ENCODE data around the gene ING2.
"Not testable (repeated sequence)": the region's sequence is repeated elsewhere in the genome, so short reads cannot be mapped to it uniquely, and the experiment has no call there.

ING2 gene

GRCh38 chr4:183552274-183553146 is 47.7 kb downstream of the ING2 start:
- ChIA-PET POLR2A (no interaction called here), CTCF (no interaction called here)
- TF ChIP-seq CTBP1 (IDR thresholded peaks at IDR 0.05; ENCODE audit: borderline replicate concordance) (no peak), FOXK2 (IDR thresholded peaks at IDR 0.05) (no peak), ELF4 (IDR thresholded peaks at IDR 0.05) (no peak)
- no peak for DNase-seq (ENCODE audit: extremely low spot score)

DNA sequence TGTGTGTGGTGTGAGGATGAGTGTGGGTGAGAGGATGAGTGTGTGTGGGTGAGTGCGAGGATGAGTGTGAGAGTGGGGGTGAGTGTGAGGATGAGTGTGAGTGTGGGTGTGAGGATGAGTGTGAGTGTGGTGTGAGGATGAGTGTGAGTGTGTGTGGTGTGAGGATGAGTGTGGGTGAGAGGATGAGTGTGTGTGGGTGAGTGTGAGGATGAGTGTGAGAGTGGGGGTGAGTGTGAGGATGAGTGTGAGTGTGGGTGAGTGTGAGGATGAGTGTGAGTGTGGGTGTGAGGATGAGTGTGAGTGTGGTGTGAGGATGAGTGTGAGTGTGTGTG is 48.3 kb downstream of the ING2 start:
- DNase-seq (ENCODE audit: extremely low spot score); POLR2A ChIA-PET; CTCF ChIA-PET: not testable (repeated sequence)

GRCh38 chr4:183553601-183554345 is 48.9 kb downstream of the ING2 start:
- ChIA-PET POLR2A (no interaction called here), CTCF (no interaction called here)
- no peak for DNase-seq (ENCODE audit: extremely low spot score)
- TF ChIP-seq SP1 (IDR thresholded peaks at IDR 0.05) (no peak), ELF4 (IDR thresholded peaks at IDR 0.05) (no peak), FOXA1 (IDR thresholded peaks at IDR 0.05) (no peak), NFRKB (IDR thresholded peaks at IDR 0.05) (no peak), L3MBTL2 (conservative IDR thresholded peaks at IDR 0.05) (no peak)

GRCh38 chr4:183554346-183554686 is 49.5 kb downstream of the ING2 start:
- DNase-seq (ENCODE audit: extremely low spot score), result no peak
- ChIA-PET POLR2A (no interaction called here), CTCF (no interaction called here)
- TF ChIP-seq HDGF (IDR thresholded peaks at IDR 0.05; ENCODE audit: borderline replicate concordance) (no peak), NFRKB (IDR thresholded peaks at IDR 0.05) (no peak), LEF1 (IDR thresholded peaks at IDR 0.05; ENCODE audit: borderline replicate concordance) (no peak), SP1 (IDR thresholded peaks at IDR 0.05) (no peak), FOXM1 (IDR thresholded peaks at IDR 0.05; ENCODE audit: borderline replicate concordance) (no peak), ZNF384 (IDR thresholded peaks at IDR 0.05) (no peak), L3MBTL2 (conservative IDR thresholded peaks at IDR 0.05) (no peak), SUZ12 (IDR thresholded peaks at IDR 0.05) (no peak), FOXK2 (IDR thresholded peaks at IDR 0.05) (no peak), TARDBP (IDR thresholded peaks at IDR 0.05) (no peak), FOXA1 (IDR thresholded peaks at IDR 0.05) (no peak), ARNT (IDR thresholded peaks at IDR 0.05) (no peak), BHLHE40 (IDR thresholded peaks at IDR 0.05; ENCODE audit: borderline replicate concordance) (no peak), CTBP1 (IDR thresholded peaks at IDR 0.05; ENCODE audit: borderline replicate concordance) (no peak), ELF4 (IDR thresholded peaks at IDR 0.05) (no peak)
- TF ChIP-seq, protein P1, sequence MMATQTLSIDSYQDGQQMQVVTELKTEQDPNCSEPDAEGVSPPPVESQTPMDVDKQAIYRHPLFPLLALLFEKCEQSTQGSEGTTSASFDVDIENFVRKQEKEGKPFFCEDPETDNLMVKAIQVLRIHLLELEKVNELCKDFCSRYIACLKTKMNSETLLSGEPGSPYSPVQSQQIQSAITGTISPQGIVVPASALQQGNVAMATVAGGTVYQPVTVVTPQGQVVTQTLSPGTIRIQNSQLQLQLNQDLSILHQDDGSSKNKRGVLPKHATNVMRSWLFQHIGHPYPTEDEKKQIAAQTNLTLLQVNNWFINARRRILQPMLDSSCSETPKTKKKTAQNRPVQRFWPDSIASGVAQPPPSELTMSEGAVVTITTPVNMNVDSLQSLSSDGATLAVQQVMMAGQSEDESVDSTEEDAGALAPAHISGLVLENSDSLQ (IDR thresholded peaks at IDR 0.05), result no peak

- no peak for DNase-seq (ENCODE audit: extremely low spot score)
- TF ChIP-seq ELF4 (IDR thresholded peaks at IDR 0.05), result no peak
- no peak for TF ChIP-seq ZNF384 (IDR thresholded peaks at IDR 0.05)
- no peak for TF ChIP-seq FOXA1 (IDR thresholded peaks at IDR 0.05)
- no peak for TF ChIP-seq BHLHE40 (IDR thresholded peaks at IDR 0.05; ENCODE audit: borderline replicate concordance)
- no peak for TF ChIP-seq SUZ12 (IDR thresholded peaks at IDR 0.05)
- TF ChIP-seq, protein P1 (IDR thresholded peaks at IDR 0.05), result no peak
- no peak for TF ChIP-seq TARDBP (IDR thresholded peaks at IDR 0.05)
- TF ChIP-seq HDGF (IDR thresholded peaks at IDR 0.05; ENCODE audit: borderline replicate concordance), result no peak
- TF ChIP-seq NFRKB (IDR thresholded peaks at IDR 0.05), result no peak
- no peak for TF ChIP-seq FOXK2 (IDR thresholded peaks at IDR 0.05)
- TF ChIP-seq FOXM1 (IDR thresholded peaks at IDR 0.05; ENCODE audit: borderline replicate concordance), result no peak
- no peak for TF ChIP-seq ARNT (IDR thresholded peaks at IDR 0.05)
- no peak for TF ChIP-seq CTBP1 (IDR thresholded peaks at IDR 0.05; ENCODE audit: borderline replicate concordance)
- no peak for TF ChIP-seq L3MBTL2 (conservative IDR thresholded peaks at IDR 0.05)
- TF ChIP-seq SP1 (IDR thresholded peaks at IDR 0.05), result no peak
- no peak for TF ChIP-seq LEF1 (IDR thresholded peaks at IDR 0.05; ENCODE audit: borderline replicate concordance)
- ChIA-PET CTCF (interaction anchor here (0.6 kb wide), 1 partner anchor 12 kb away, joined by 3 read pairs; no protein-coding TSS in a partner anchor), POLR2A (no interaction called here)
These were observed 50.2 kb downstream of the ING2 start for GRCh38 chr4:183554878-183555585.

GRCh38 chr4:183556947-183557346 is 52.1 kb downstream of the ING2 start:
- ChIA-PET POLR2A (no interaction called here), CTCF (no interaction called here)
- no peak for TF ChIP-seq L3MBTL2 (conservative IDR thresholded peaks at IDR 0.05)
- TF ChIP-seq, protein P1 (IDR thresholded peaks at IDR 0.05), result no peak
- DNase-seq (ENCODE audit: extremely low spot score), result no peak

Data from HEK293T (cell line).